HT-29 (cell line): ENCODE results near the gene YTHDF1. TPM values are rescaled to one million over a fixed set of nuclear protein-coding genes. Genes with fewer than 3 reads are reported as not detected.
A peak's percentile ranks its signal among the peaks of the same experiment; 100 is the strongest.
"Not testable (repeated sequence)": the region's sequence is repeated elsewhere in the genome, so short reads cannot be mapped to it uniquely, and the experiment has no call there.

ENCODE experiments used
- DNase-seq: peaks from one replicate; pipeline ENCODE4 v3.0.0-alpha.2; 2015; ENCODE audit warnings: low spot score
- total RNA-seq: library from RNA; depleted of rRNA; stranded (reverse); fragments of >200 nt; shearing (Covaris generic); gene quantifications from 2 replicates; pipeline ENCODE4 v1.2.3, GENCODE V29; 2014

YTHDF1 gene
- total RNA-seq, 1 experiment from 2014 or later: 53.6 TPM

DNA sequence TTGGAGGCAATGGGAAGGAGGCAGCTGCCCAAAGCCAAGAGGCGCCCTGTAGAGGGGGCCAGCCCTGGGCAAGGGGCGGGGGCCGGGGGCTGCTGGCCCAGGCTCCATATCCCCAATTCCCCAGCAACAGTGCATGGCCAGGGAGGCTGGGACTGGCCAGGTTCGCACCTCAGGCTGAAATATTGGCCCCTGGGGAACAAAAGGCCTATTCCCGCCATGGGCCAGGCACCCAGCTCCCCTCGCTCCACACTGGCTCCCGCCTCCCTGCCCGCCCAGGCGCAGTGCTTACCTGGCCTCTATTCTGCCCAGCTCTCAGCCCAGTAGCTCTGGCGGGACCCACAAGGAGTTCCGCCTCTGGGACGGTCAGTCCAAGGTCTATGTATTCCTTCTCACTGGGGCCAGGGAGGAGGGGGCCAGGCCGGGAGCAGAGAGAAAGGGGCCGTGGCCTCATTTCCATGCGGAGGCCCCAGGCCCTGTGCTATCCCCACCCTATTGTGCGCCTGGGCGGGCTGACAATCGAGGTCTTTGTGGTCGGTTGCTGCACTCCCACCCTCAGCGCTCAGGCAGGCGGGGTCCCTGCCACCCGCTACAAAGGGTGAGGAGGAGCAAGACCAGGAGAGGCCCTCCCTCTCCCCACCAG lies 42.3 kb downstream of the YTHDF1 start:
- no peak for DNase-seq

DNA sequence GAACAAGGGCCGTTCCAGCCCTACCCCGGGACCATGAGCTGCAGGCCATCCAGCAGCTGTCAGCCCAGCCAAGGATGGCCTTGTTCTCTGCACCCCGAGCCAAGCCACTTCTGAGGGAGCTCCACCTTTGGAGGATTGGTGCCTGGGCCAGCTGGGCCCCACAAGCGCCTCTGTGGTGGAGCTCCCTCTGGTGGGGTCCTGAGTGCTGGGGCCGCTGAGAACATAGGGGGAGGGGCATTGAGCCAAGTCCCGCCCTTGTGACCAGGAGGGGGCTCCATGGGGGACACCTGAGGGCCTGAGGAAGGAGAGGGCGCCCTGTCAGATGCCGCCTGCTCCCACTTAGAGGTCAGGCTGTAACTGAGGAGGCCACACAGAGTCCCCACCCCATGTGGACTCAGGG lies 43.2 kb downstream of the YTHDF1 start:
- DNase-seq: peak; percentile 43

DNA sequence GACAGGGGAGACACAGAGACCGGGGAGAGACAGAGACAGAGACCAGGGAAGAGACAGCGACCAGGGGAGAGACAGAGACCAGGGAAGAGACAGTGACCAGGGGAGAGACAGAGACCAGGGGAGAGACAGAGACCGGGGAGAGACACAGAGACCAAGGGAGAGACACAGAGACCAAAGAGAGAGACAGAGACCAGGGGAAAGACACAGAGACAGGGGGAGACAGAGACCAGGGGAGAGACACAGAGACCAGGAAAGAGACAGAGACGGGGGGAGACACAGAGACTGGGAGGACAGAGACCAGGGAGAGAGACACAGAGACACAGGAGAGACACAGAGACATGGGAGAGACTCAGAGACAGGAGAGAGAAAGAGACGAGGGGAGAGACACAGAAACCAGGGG lies 43.9 kb downstream of the YTHDF1 start:
- DNase-seq: no peak

DNA sequence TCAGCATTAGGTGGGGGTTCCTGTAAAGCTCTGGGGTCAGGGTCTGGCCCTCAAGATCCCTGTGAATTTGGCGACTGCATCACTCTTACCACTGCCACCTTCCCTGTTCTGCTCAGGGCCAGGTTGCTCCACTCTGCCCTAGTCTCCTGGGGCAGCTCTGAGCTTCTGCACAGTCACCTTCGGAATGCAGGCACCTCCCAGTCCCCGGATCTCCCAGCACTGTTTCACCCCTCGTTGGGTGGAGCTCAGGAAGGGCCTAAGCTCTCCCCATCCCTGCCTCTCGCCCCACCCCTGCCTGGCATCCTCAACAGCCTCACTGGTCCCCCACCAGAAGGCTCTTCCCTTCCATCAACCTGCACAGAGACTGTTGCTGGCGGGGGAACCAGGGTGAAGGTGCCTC lies 46.2 kb downstream of the YTHDF1 start:
- peak; percentile 78 for DNase-seq

DNA sequence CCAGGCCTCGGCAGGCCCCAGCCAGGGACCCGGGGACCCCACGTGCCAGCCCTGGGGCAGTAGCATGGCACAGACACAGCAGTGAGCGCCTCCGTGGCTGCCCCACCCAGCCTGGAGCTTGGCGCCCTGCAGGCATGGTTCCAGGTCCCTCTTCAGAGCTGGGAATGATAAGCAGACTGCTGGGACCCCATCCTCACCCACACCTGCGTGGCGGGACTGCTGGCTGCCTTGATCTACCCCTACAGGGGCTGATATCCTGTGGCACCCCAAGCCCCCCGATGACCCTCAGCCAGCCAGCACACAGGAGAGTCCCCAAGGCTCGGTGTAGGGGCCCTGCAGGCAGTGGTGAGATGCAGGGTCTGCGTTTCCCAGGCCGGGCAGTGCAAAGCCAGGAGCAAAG lies 47.1 kb downstream of the YTHDF1 start:
- DNase-seq: no peak

DNA sequence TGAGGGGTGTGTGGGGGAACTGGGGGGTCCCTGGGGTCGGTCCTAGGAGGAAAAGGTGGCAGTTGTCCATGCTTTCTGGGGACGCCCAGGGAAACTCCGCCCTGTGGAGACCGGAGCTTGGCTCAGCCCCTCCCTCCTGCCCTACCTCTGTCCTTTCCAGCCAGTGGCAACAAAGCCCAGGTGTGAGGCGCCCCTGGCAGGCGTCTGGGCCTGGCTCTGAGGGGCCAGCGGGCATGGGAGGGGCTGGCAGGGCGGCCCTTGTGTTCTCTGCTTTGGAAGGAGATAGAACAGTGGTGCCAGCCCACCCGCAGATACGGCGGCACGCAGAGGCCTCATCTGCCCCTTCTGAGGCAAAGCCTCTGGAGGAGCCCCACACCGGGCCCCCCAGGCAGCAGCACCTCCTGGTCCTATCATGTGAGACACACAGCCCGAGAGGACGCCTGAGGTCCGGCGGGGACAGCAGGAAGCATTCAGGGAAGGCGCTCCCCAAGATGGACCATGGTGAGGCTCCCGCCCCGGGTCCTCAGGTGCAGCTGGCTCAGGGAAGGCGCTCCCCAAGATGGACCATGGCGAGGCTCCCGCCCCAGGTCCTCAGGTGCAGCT lies 47.9 kb downstream of the YTHDF1 start:
- DNase-seq: no peak

DNA sequence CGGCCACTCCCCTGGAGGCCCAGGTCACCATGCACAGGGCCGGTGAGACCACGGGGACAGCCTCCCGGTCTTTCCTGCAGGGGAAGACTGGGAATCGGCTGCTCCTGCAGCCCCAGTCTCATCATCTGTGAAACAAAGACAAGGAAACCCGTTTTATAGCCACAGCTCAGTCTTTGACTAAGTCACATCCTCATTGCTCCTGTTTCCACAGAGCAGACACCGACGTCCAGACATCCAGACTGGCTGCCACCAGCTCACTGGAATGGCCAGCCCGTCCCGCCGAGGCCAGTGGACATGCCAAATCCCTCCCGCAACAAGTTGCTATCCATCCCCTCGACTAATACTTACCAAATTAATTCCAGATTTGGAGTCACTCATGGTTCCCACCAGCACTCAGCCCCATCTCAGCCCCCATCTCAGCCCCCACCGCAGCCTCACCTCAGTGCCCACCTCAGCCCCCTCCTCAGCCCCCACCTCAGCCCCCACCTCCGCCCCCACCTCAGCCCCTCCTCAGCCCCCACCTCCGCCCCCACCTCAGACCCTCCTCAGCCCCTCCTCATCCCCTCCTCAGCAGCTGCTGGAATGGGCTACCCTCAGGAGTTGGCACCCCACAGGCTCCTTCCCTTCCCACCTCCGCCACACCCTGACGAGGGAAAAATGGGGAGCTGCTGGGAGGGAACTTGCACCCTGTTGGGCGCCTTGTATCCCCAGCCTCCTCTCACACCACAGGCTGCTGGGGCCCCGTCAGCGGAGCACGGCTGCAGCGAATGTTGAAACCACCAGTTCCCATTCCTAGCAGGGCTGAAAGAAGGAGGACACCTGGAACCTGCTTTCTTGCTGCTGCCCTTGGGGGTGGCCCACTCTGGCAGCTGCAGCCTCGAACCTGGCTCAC lies 48.7 kb downstream of the YTHDF1 start:
- DNase-seq: peak; percentile 50

DNA sequence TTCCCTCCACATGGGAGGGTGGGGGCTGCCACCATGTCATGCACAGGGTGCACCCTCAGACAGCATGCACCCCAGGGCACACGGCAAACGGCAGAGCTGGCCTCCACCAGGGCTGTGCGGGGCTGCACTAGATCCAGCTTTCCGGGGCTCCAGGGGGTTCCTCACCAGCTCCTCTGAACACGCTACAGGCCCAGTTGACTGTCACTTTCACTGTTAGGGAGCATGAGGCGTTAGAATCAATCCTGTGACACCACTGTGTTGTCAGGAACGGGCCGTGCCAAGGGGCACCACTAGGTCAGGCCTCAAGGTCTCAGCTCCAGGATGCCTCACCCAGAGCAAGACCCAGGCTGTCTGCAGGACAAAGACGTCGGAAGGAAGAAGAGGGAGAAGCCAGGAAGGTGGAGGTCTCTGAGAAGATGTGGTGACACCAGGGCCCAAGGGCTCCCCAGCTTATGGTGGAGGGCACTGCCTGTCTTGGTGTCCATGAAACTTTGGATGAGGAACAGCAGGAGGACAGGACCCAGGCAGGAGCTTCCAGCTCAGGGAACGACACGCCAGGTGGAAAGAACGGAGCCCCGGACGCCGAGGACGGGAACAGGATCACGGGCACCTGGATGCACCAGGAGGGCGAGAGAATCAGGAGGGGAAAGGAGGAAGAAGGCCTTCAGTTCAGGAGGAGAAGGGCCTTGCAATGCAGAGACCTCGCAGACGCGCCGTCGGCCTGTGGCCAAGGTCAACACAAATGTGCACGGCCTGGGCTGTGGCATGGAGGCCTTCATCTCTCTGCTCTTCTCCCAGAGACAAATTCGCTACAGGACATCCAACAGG lies 49.5 kb downstream of the YTHDF1 start:
- no peak for DNase-seq

DNA sequence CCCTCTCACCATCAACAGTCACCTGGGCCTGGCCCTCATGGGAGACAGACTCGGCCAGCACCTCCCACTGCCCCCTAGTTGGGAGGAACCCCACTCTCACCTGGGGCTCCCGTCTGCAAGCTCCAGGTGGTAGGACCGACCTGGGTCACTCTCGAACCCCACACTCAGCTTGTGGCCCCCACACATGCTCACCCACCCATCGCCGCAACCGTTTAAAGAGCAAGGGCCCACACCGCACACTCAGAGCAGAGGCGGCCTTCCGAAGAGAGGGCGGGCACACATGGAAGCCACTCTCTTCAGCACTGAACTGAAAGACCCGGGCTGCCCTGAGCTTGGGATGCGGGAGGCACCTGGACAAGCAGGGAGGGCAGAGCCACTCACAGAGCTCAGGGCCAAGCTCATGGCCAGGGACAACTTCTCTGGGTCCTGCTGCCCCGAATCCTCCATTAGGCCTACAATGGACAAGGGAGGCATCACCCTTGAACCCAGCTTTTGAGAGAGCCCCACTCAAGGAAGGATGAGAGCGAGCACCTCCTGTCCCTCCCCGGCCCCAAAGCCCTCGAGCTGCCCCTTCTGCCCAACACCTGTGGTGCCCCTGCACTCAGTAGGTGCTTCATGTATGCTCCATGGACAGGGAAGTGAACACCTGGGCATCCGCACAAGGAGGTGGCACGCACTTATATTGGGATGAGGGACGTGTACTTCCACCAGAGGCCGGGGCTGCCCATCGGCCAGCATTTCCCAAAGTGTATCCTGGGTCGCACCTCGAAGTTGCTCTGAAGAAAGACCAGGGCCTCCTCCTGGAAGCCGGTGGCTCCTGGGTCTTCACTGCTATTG lies 50.4 kb downstream of the YTHDF1 start:
- no peak for DNase-seq

DNA sequence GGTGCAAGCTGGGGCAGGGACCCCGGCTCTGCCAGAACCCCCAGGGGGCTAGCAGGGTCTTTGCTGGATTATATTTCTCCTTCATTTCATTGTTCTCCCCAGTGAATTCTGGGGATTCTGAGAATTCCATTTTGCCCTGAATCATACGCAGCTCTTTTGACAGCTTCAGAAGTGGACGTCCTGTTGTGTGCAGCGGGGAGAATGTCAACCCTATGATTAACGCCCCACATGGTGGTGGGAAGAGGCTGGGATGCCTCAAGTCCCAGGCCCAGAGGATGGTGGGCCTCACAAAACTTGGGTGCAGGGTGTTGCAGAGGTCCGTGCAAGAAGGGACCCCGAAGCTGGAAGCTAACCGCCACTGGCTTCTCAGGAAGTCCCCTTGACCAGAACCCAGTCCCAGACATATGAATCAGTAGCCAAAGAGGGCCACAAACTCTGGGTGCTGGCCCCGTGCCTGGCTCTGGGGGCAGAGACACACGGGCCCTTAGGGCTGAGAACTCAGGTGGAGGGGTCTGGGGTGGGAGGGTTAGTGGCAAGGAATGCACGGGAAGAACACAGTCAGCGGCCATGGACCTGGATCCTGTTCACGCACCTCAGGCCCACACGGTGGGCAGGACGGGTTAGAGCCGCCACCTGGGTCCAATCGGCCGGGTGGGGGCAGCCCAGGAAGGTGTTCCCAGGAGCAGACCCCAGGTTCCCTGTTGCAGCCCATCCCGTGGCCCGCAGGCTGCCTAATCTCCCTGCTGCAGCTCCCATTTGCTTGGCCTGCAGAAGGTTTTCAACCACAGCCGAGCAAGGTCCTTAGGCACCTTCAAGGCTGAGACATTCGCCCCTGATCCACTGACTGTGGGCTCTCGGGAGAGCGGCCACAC lies 51.2 kb downstream of the YTHDF1 start:
- DNase-seq: no peak

DNA sequence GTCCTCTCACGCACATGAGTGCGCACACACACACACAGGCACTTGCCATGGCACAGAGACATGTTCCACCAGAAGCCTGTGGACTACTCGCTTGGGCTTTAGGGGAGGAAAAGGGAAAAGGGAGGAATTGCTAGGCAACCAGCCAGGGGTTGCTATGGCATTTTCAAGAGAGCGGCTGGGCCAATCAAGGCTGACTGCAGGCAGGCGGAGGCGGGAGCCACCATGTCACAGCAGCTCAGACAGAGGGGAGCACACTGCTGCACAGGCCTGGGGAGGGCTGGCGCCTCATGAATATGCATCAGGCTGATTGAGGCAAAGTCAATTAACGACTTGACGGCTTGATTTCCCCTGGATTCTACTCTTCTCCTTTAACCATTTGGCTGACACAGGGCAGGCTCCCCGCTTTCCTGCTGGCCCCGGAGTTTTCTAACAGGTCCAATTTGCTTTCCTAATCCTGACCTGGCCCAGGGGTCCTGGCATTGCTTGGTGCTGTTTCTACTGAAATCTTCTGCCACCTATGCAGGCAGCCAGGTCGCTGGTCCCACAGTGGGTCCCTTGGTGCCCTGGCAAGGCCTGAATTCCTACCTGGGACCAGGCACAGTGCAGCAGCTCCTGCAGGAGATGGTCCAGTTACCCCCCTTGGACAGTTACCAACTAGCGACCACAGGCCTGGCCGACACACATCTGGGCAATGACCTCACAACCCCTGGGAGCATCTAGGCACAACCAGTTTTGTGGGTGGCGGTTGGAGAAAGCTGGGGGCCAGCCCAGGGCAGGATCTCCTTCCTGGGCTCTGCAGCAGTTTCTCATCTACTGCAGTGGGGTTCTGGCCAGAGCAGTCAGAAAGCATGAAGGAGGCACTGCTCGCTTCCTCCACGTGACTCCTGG lies 52.1 kb downstream of the YTHDF1 start:
- DNase-seq: no peak

DNA sequence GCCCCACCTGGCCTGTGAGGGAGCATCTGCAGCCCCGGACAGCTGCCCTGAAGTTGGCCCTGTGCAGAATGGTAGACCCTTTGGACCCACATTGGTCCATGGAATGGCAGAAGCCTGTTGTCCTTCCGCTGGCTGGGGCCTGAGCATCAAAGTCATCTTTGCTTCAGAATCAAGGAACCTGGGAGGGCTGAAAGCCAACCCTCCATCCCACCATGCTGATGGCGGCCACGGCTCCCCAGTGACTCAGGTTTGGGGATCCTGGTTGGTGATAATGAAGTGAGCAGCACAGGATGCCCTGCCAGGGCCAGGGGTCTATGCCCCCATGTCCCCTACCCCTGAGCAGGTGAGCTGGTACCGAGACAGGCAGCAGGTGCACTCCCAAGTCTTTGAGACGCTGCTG lies 52.8 kb downstream of the YTHDF1 start:
- no peak for DNase-seq

DNA sequence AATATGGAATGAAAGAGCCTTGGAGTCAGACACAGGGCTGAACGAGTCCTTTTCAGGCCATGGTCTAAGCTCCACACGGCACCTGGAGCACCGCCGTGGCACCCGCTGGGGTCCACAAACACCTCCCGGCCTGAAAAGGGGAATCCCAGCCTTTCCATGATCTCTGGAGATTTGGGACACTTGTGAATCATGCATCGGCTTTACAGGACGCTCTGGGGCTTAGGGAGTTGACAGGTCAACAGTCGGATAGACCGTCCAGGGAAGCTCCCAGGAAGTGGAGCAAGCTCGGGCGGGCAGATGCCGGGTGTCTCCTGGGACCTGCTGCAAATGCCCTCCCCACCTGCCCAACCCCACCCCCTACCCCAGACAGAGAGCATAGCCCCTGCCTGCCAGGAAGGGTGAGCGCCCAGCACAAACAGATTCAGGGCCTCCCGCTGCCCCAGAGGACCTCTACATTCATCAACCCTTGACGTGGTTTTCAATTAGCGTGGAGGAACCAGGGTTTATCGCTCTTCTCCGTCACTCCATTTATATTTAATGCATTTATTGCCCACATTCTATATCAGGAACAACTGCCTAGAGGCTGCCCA lies 53.6 kb downstream of the YTHDF1 start:
- DNase-seq: no peak

DNA sequence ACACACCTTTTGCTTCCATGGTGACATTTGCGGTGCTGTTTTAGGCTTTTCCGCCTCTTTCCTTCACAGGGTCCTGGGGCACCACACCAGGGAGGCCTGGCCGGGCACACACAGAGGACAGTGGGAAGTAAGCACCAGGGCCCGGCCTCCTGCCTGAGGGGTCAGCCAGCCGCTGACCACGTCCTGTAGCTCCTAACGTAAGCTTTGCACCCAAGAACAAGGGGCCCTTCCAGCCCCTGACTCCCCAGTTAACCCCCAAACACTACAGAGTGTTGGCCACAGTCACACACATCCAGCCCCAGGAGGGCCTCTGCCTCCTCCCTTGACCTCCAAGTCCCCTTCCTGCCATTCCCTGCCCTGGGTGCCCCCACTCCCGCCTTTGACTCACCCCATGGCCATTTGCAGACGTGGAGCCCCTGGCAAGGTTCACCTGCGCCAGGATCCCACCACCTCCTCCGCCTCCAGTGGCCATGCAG lies 54.7 kb downstream of the YTHDF1 start:
- DNase-seq: no peak

DNA sequence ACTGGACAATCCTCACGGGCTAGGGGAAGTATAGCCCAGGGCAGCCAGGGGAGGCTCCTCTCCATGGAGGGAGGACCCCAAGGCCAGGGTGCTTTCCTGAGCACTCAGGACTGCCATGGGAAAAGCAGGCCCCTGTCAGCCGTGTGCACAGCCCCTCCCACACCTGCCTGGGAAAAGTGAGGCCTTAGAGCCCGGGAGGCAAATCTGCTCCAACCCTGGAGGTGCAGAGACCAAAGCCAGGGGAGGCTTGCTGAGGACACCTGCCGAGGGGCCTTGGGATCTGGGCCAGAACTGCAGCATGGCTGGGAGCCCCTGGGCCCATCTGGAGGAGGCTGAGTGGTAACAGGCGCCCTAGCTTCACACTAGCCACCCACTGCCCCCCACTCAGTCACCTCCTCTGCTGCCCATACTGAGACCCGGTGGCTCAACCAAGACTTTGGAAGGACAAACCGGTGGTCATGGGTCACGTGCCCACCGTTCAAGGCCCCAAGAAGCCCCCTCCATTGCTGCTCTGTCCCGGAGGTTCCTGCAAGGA lies 55.2 kb downstream of the YTHDF1 start:
- no peak for DNase-seq

DNA sequence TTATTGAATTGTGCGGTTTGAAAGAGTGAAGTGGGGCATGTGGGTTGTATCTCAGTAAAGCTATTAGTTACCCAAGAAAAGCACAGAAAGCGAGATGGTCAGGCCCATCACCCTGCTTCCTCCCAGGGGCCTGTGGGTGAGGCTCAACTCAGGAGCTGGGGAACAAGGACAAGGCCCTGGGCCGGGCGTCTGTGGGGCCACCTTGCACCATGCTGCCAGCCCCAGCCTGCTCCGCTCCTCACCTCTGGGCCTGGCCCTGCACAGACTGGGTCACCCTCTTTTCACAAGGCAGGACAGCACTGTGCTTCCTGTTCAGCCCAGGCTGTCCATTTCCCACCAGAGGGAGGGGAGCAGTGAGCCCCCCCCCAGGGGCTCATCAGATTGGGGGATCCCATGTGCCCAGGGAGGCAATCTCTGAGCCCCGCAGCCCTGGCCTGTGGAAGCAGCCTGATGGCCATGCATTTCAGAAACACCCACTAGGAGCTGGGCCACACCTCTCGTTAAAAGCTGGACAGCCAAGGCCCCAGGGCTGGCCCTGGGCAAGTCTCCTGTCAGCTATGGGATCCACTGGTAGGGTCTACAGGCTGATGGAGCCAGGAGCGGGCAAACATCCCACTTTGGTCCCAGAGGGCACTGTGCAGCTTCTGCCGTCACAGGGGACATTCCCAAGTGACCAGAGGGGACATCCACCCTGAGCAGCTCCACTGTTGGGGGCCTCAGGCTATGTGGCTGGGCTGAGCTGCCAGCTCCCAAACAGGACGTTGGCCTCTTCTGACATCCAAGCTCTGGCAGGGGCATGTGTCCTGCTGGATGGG lies 55.9 kb downstream of the YTHDF1 start:
- DNase-seq: no peak

DNA sequence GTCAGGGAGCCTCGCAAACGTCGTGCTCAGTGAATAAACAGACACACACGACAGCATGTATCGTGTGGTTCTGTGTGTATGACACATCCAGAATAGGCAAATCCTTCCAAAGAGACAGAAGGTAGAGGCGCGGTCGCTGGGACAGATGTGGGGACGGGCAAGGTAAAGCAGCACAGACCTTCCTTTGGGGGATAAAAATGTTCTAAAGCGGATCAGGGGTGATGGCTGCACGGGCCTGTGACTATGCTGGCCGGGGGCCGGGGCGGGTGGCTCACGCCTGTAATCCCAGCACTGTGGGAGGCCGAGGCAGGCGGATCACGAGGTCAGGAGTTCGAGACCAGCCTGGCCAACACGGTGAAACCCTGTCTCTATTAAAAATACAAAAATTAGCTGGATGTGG lies 56.7 kb downstream of the YTHDF1 start:
- not testable (repeated sequence) for DNase-seq
